Activated CD4-positive, alpha-beta T cell treated with anti-CD3 and anti-CD28 coated beads, Interleukin-2, amount 50 U/mL, for 48 hours (primary cell): ENCODE data around the gene BANP.
"Not testable (repeated sequence)": the region's sequence is repeated elsewhere in the genome, so short reads cannot be mapped to it uniquely, and the experiment has no call there.

Experiments used
- DNase-seq, 2 experiments: peaks; one replicate each; pipeline ENCODE4 v3.0.0-alpha.2; 2020

BANP gene

GRCh38 chr16:87966685-87967185 lies 15.5 kb downstream of the BANP start:
- DNase-seq = no peak

GRCh38 chr16:87968541-87968940 lies 17.3 kb downstream of the BANP start:
- no peak for DNase-seq

- no peak for DNase-seq
These were observed 19.0 kb downstream of the BANP start for GRCh38 chr16:87970186-87970585.

- no peak for DNase-seq
These were observed 20.7 kb downstream of the BANP start for GRCh38 chr16:87971933-87972332.

GRCh38 chr16:87973717-87974116 lies 22.5 kb downstream of the BANP start:
- DNase-seq = no peak

GRCh38 chr16:87974178-87974577 lies 22.9 kb downstream of the BANP start:
- no peak for DNase-seq

GRCh38 chr16:87976665-87977064 lies 25.4 kb downstream of the BANP start:
- DNase-seq = no peak

GRCh38 chr16:87978127-87978526 lies 26.9 kb downstream of the BANP start:
- DNase-seq = no peak

GRCh38 chr16:87979352-87979751 lies 28.1 kb downstream of the BANP start:
- no peak for DNase-seq

- DNase-seq = not testable (repeated sequence)
These were observed 28.8 kb downstream of the BANP start for GRCh38 chr16:87979911-87980630.

- DNase-seq = peak in 1 of 2 experiments; percentile 53
These were observed 30.1 kb downstream of the BANP start for GRCh38 chr16:87981376-87981775.

GRCh38 chr16:87982581-87983041 lies 31.4 kb downstream of the BANP start:
- DNase-seq = peak in 1 of 2 experiments; percentile 20

GRCh38 chr16:87983072-87983736 lies 32.0 kb downstream of the BANP start:
- DNase-seq = not testable (repeated sequence)

- DNase-seq = peak; percentile 24 to 40
These were observed 32.5 kb downstream of the BANP start for GRCh38 chr16:87983737-87984097.

- DNase-seq = peak; percentile 31 to 45
These were observed 32.9 kb downstream of the BANP start for GRCh38 chr16:87984180-87984579.

GRCh38 chr16:87984632-87985267 lies 33.5 kb downstream of the BANP start:
- DNase-seq = no peak

GRCh38 chr16:87985493-87985892 lies 34.3 kb downstream of the BANP start:
- DNase-seq = not testable (repeated sequence)

- DNase-seq = peak; percentile 37 to 51
These were observed 35.2 kb downstream of the BANP start for GRCh38 chr16:87986361-87986849.

- DNase-seq = not testable (repeated sequence)
These were observed 37.4 kb downstream of the BANP start for GRCh38 chr16:87988596-87988995.

- DNase-seq = not testable (repeated sequence)
These were observed 39.0 kb downstream of the BANP start for GRCh38 chr16:87990254-87990653.

- DNase-seq = not testable (repeated sequence)
These were observed 40.9 kb downstream of the BANP start for GRCh38 chr16:87992142-87992541.

GRCh38 chr16:87993901-87994300 lies 42.7 kb downstream of the BANP start:
- DNase-seq = no peak

GRCh38 chr16:87995644-87996043 lies 44.4 kb downstream of the BANP start:
- no peak for DNase-seq
